HT1080 (cell line): ENCODE measurements around the gene SRSF2. TPM values are rescaled to one million over a fixed set of nuclear protein-coding genes. Genes with fewer than 3 reads are reported as not detected.
"Not testable (repeated sequence)": the region's sequence is repeated elsewhere in the genome, so short reads cannot be mapped to it uniquely, and the experiment has no call there.

ENCODE experiments used
- DNase-seq: peaks from one replicate; pipeline ENCODE4 v3.0.0-alpha.2; 2015; ENCODE audit warnings: low read depth
- total RNA-seq: library from RNA; depleted of rRNA; stranded (reverse); fragments of >200 nt; shearing (Covaris generic); gene quantifications from 2 replicates; pipeline ENCODE4 v1.2.3, GENCODE V29; 2014

SRSF2 gene
- total RNA-seq, 1 experiment from 2014 or later: 1,300 TPM

GRCh38 chr17:76702076-76702475 lies 35.1 kb downstream of the SRSF2 start:
- no peak for DNase-seq

GRCh38 chr17:76701471-76701967 lies 35.6 kb downstream of the SRSF2 start:
- DNase-seq: no peak

GRCh38 chr17:76700617-76701470 lies 36.3 kb downstream of the SRSF2 start:
- peak; percentile 72 for DNase-seq

GRCh38 chr17:76700270-76700616 lies 36.9 kb downstream of the SRSF2 start:
- no peak for DNase-seq

- not testable (repeated sequence) for DNase-seq
These were observed 38.6 kb downstream of the SRSF2 start for GRCh38 chr17:76698466-76698977.

- DNase-seq: no peak
These were observed 39.2 kb downstream of the SRSF2 start for GRCh38 chr17:76697702-76698465.

- peak; percentile 91 for DNase-seq
These were observed 40.1 kb downstream of the SRSF2 start for GRCh38 chr17:76696763-76697701.

GRCh38 chr17:76695059-76695831 lies 41.9 kb downstream of the SRSF2 start:
- DNase-seq: no peak

- no peak for DNase-seq
These were observed 45.5 kb downstream of the SRSF2 start for GRCh38 chr17:76691379-76692191.

GRCh38 chr17:76690596-76691280 lies 46.4 kb downstream of the SRSF2 start:
- no peak for DNase-seq

GRCh38 chr17:76689859-76690258 lies 47.3 kb downstream of the SRSF2 start:
- DNase-seq: no peak

- DNase-seq: peak; percentile 30
These were observed 48.9 kb downstream of the SRSF2 start for GRCh38 chr17:76688165-76688622.

- DNase-seq: no peak
These were observed 49.6 kb downstream of the SRSF2 start for GRCh38 chr17:76687298-76688164.

- no peak for DNase-seq
These were observed 50.4 kb downstream of the SRSF2 start for GRCh38 chr17:76686538-76687297.

- DNase-seq: no peak
These were observed 51.3 kb downstream of the SRSF2 start for GRCh38 chr17:76685846-76686245.

- DNase-seq: no peak
These were observed 51.8 kb downstream of the SRSF2 start for GRCh38 chr17:76685366-76685765.

- DNase-seq: no peak
These were observed 52.4 kb downstream of the SRSF2 start for GRCh38 chr17:76684756-76685155.
